Right ventricle myocardium superior (tissue), 1 donor: Measurements from ENCODE around the gene AGBL3. TPM values are rescaled to one million over a fixed set of nuclear protein-coding genes. Genes with fewer than 3 reads are reported as not detected.

Source experiments
- ATAC-seq: fragments of 200-7000 bp; cut with Tn5 transposase; one replicate; pipeline ENCODE4 v1.9.1; 2020; ENCODE audit warnings: mild to moderate bottlenecking; ENCODE audit not compliant: poor library complexity
- DNase-seq: peaks from one replicate; pipeline ENCODE4 v3.0.0-alpha.2; 2020
- intact Hi-C: fragments of 100-400 bp; cut with DNase I; formaldehyde crosslinking; loops from one replicate; pipeline ENCODE4 v1.11.2; 2022
- long read RNA-seq: library from polyadenylated mRNA; unstranded; transcript quantifications from one replicate; pipeline ENCODE4 v2.0.0, GENCODE V29; 2021
- total RNA-seq: library from RNA; stranded (reverse); fragmentation: NEBNext Ultra II Directional; extraction: Animal tissue kit (Norgen Biotek cat#: 25700); gene quantifications from one replicate; pipeline ENCODE4 v1.2.1, GENCODE V29; 2021
- donor health status: DM: no; HTN: yes; CAD: no; lungs with severe emphysema.

Gene AGBL3
- 1.2 TPM for total RNA-seq
- long read RNA-seq, partial matches to known transcripts: 0 of 2 reads
- long read RNA-seq, other reads (novel, unspliced or antisense): 2 of 2 reads

DNA sequence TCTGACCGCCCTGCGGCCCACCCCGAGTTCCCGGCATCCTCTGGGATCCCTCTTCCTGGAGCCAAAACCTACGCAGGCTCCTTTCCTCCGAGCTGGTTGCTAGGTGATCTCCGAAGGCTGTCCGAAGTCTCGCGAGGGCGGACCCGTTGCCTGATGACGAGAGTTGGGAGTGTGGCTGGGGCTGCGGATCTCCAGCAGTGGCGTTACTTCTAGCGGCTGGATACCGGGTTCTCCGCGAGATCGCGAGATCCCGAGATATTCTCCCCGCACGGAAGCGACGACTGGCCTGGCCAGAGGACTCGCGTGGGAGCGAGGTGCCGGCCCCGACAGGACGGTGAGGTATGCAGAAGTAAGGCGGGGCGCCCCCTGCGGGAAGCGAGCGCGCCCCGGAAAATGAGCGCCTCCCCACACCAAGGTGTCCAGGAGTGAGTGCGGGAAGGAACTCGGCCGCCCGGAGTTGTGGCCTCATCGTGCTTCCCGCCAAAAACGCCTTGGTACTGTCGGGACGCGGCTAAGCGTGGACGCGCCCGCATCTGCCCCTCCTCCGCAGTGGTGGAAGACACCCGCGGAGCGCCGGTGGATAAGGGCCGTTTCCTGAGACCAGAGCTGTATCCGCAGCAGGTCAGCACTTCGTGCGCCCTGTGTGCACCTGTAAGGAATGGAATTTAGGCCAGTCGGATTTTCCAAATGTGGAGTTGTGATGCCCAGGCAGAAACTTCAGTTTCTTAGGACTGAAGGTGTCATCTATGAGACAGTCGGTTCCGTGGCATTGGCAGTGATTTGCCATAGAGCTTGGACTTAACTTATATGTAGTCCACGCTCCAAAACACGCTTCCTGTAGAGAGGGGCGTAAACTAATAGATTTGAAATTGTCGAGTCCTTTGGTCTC lies at the start of gene AGBL3:
TSS of gene AGBL3 (plus strand) at position 146 of the 889 bp plus-strand sequence. CDS start 1,426 bp downstream, outside the sequence.
- intact Hi-C loops: loop anchor here (5.0 kb wide), 2 partner anchors 166 to 181 kb away; no protein-coding TSS in a partner anchor
- DNase-seq: peak; percentile 99
- peak; percentile 99 for ATAC-seq

- no peak for ATAC-seq
- intact Hi-C loops: no loop called here
- DNase-seq: no peak
Measured at GRCh38 chr7:134936893-134937510, 49.3 kb upstream of the AGBL3 start.

- ATAC-seq (no peak), DNase-seq (no peak)
- intact Hi-C loops: no loop called here
Measured at GRCh38 chr7:134938141-134938540, 48.2 kb upstream of the AGBL3 start.

- intact Hi-C loops: no loop called here
Measured at GRCh38 chr7:134939136-134939535, 47.2 kb upstream of the AGBL3 start.

GRCh38 chr7:134940729-134941128 lies 45.6 kb upstream of the AGBL3 start:
- intact Hi-C loops: no loop called here
- DNase-seq: no peak
- ATAC-seq: no peak

More at GRCh38 chr7:134939136-134939535, 47.2 kb upstream of the AGBL3 start:
- ATAC-seq: no peak
- no peak for DNase-seq

DNA sequence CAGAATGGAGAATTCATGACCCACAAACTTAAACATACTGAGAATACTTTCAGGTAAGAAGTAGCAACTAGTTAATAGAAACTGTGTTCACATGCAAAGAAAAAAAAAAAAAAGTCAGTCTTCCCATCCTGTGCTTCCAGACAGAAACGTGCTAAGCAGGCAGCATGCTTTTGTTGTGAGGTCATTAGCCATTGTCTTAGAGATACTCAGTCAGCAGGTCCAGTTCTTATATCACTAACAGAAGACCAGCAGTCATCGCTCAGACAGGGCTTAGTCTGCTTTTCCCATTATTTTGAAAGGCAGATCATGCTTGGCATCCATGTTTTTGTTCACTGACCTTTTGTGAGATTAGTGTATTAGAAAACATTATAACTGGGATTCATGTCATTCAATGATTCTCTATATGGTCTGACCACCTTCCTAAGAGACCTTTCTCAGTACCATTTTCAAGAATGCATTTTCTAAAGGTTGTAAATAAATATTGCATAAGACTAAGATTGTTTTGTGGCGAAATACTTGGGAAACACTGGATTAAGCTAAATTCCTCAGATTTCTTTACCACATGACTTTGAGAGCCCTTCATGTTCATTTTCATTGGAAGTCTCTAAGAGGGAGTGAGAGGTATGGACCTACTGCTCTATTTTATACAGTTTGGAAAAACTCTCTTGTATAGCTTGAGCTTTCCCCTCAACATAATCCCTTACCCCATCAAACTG lies 45.0 kb upstream of the AGBL3 start:
- intact Hi-C loops: no loop called here
- ATAC-seq (no peak), DNase-seq (no peak)

- intact Hi-C loops: no loop called here
- DNase-seq (no peak), ATAC-seq (no peak)
Measured at GRCh38 chr7:134941952-134942351, 44.4 kb upstream of the AGBL3 start.

DNA sequence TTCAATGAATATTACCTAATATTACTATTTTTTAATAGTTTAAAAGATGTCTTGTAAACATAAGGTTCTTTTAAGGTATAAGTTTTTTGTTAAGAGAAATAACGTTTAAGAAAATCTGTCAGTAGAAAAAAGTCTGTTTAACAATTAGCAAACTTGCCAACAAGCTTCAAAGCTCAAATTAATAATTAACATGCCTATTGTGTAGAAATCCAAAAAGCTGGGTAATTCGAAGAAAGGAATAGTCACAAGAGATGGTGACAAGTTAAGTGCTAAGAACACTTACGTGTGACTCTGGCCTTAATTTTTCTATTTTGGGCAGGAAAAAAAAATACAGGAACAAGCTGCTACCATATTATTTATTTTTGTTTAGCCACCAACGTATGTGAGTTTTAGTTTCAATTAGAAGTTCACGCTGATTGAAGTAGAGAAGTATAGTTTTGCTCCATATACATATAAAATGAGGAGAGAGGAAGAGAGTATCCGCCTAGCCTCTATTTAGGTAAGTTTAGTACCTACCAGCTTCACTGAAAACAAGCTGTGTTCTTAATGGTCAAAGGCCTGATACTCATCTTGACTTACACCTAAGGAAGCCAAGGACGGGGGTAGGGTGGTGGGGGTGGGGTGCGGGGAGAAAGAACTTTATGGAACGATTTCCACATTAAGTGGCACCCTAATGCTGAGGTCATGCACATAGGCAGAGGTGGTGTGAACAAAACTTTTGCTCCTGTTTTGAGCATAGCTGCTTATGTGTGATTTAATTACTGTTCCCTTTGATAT lies 43.4 kb upstream of the AGBL3 start:
- ATAC-seq (no peak), DNase-seq (no peak)
- intact Hi-C loops: no loop called here

DNA sequence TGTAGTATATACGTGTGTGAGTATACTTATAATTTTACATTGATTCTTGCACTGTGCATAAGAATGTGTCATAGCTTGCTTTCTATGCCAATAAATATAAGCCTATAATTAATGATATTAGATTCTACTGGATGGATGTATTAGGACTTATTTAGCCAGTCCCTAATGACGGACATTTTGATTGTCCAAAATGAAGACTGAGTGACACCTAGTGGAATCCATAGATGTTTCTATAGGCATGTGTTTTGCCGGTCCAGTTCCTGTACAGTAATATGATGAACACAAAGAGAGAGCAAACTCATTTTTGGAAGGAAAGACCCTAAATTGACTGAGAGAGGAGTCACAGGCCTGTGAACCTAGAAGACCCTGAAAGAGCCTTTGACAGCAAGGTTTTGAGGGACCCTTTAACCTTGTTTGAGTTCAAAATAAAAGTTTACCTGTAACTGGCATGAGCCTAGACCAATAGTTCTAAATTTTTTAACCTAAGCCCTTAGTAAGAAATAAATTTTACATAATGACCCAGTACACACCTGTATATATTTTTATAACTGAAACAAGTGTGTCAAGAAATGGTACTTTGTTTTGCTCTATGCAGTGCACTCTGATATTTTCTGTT lies 42.4 kb upstream of the AGBL3 start:
- ATAC-seq (peak; percentile 60), DNase-seq (no peak)
- intact Hi-C loops: no loop called here

DNA sequence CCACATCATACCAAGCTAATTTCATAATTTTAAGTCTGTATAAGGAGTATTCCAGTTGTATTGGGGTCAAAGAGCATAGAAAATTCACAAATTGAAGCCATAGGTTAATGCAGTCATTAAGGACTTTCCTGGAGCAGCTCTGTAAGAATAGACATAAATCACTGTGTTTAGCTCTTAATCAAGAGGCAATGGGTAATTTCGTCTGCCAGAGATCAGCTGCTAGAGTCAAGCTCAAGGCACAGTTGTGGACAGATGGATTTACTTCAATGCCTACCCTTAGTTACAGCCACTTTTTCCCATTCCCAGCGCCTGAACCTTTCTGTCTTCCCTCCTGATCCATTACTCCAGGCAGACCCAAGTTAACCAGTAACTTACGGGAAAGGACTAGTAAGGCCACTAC lies 40.6 kb upstream of the AGBL3 start:
- DNase-seq: no peak
- ATAC-seq: no peak
- intact Hi-C loops: no loop called here

- intact Hi-C loops: no loop called here
- DNase-seq (no peak), ATAC-seq (no peak)
Measured at GRCh38 chr7:134946260-134946659, 40.0 kb upstream of the AGBL3 start.

- intact Hi-C loops: no loop called here
- ATAC-seq (no peak), DNase-seq (no peak)
Measured at GRCh38 chr7:134947329-134947728, 39.0 kb upstream of the AGBL3 start.

- intact Hi-C loops: no loop called here
- ATAC-seq (no peak), DNase-seq (no peak)
Measured at GRCh38 chr7:134947831-134948230, 38.5 kb upstream of the AGBL3 start.

GRCh38 chr7:134948246-134948645 lies 38.1 kb upstream of the AGBL3 start:
- intact Hi-C loops: no loop called here
- ATAC-seq (no peak), DNase-seq (no peak)

DNA sequence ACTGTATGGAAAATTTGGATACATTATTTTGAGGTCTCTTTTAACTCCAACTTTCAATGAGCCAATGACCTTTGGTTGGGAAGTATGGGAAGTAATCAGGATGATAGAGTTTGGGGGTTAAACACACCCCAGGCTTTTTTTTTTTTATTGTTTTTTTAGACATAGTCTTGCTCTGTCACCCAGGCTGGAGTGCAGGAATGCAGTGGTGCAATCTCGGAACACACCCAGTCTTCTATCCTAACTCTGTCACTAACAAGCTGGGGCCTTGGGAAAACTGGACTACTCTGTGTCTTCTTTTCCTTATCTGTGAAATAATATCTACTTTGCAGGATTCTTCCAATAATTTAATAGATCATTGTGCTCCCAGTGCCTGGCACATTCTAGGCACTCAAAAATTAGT lies 37.6 kb upstream of the AGBL3 start:
- no peak for DNase-seq
- ATAC-seq: no peak
- intact Hi-C loops: no loop called here

- ATAC-seq: no peak
- no peak for DNase-seq
- intact Hi-C loops: no loop called here
Measured at GRCh38 chr7:134949171-134949570, 37.1 kb upstream of the AGBL3 start.

- intact Hi-C loops: loop anchor here (5.0 kb wide), 1 partner anchor 262 kb away; no protein-coding TSS in a partner anchor
- DNase-seq: no peak
- ATAC-seq: peak; percentile 60
Measured at GRCh38 chr7:134954197-134955082, 31.9 kb upstream of the AGBL3 start.
